ENCODE results near the gene C5orf22.
"Not testable (repeated sequence)": the region's sequence is repeated elsewhere in the genome, so short reads cannot be mapped to it uniquely, and the experiment has no call there.

The C5orf22 gene

DNA sequence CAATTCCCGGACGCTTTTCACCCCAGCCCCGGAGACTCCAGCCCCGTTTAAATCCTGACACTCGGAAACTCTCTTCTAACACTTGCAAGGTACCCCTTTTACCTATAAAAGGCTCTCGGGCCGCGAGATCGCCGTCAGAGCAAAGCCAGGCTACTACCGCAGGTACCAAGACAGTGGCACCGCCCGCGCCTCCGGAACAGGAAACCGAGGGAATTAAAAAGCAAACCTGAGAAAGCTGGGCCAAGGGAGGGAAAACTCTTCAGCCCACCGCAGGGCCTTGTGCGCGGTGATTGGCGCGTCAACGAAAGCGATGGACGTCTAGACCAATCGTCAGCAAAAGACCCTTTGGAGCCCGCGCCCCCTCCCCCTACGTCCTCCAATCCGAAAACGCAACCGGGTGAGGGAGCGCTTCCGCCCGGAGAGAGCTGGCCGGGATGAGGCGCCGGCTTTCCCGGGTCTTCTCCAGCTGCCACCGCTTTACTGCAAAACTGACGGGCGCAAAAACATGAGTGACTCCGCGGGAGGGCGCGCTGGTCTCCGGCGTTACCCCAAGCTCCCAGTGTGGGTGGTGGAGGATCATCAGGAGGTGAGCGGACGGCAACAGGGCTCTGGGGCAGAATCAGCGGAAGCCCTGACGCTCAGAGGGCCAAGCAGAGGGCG is at the start of gene C5orf22, which contains the start of gene DROSHA:
TSS of gene C5orf22 (plus strand) at position 414 of the 660 bp plus-strand sequence. CDS start at position 506, 92 bp downstream.
TSS of gene DROSHA (minus strand) at position 206 of the 660 bp plus-strand sequence. CDS start 3,034 bp downstream, outside the sequence.
- in situ Hi-C loops (cut with MboI; ENCODE audit: low sequenced_read_pairs): no loop called here

DNA sequence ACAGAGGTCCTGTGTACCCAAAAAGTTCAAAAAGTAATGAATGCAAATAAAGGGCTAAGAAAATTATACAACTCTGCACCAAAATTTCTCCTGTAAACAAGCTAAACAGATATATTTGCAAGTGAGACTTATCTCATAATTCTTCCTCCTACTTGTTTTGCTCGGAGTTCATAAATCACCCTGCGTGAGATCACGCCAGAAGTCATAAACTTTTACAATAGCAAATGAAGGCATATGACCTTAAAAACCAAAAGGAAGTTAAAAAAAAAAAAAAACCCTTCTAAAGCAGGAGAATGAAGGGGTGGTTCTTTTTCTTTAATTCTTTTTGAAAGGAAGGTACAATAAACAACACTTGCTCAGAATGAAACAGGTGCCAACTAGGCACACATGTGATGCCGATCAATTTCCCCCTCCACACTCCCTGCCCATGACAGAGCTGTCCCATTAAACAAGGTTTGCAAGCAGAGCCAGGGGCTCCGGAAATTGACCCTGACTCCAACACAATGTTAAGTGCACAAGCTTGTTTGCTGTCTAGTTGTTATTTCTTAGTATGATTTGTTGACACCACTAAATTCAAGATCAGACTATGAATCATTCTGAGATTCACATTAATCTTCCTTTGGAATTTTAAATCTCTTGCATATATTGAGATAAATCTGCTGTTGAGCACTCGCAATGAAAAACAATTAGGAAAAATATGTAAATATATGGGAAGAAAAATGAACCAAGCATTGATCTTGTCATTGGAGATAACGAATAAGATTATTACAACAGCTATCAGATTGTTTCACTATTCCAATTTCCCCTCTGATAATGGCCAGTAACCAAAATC is 46.5 kb upstream of the C5orf22 start:
- in situ Hi-C loops (cut with MboI; ENCODE audit: low sequenced_read_pairs): no loop called here

DNA sequence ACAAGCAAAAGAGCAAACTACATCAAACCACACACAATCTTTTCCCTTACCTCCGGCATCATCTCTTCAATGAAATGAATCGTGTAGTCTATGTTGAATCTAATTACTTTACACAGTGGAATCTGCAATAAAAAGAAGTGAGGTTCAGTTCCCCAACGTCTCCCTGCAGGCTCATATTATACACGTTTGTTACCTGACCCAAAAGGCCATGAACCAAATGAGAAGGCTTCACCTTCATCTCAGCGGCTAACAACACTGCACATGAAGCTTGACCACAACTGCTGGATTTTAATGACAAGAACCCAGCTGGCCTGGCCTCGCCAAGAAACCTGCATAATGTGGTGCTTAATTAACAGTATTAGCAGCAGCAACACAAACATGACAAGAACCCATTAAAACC is 45.7 kb upstream of the C5orf22 start:
- in situ Hi-C loops (cut with MboI; ENCODE audit: low sequenced_read_pairs): no loop called here

DNA sequence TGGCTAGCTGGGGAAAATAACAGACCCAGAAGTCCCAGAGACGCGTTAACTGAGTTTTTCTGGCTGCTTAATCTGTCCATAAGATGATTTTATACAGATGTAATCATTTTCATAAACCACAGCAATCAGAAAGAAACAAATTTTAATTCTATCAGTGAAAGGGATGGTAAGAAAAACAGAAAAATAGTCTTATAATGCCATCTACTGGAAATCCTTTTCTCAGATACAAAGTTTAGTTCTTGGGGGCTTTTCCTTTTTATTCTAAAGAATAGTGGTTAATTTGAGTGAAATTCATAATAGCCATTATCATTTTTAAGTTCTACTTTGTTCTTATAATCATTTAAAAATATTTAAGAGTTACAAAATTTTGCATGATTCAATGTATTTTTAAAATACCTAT is 44.6 kb upstream of the C5orf22 start:
- in situ Hi-C loops (cut with MboI; ENCODE audit: low sequenced_read_pairs): no loop called here

DNA sequence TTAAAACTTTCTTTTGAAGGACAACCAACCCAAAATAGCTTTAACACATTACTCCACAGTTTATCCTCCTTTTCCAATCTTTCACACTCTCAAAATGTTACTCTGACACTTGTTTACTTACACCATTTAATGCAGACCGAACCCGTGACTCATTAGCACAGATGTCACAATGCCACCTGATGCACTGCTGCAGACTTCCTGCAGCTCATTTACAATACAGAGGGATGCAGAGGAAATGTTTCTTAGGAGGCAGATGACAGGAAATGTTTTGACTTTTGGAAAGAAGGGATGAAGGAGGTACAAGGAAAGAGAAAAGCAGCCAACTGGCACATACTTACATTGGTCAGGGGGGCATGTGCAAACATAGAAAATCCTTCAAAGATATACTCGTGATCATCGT is 39.2 kb upstream of the C5orf22 start:
- in situ Hi-C loops (cut with MboI; ENCODE audit: low sequenced_read_pairs): no loop called here

DNA sequence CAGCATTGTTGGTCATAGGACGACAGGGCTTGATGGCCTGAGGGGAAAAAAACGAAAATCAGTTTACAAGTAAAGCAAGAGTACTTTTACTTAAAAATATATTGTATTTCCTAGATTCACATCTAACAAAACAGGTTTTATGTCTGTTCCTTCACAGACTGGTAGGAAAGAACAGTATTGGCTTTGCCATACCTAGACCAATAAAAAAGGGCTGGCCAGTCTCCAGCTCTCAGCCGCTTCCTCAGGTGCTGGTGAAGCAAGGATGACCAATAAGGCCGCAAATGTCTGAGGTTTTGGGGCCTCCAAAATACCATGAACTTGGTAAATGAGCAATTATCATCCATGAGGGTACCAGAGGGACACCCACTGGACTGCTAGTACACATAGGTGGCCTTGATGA is 36.8 kb upstream of the C5orf22 start:
- in situ Hi-C loops (cut with MboI; ENCODE audit: low sequenced_read_pairs): no loop called here

DNA sequence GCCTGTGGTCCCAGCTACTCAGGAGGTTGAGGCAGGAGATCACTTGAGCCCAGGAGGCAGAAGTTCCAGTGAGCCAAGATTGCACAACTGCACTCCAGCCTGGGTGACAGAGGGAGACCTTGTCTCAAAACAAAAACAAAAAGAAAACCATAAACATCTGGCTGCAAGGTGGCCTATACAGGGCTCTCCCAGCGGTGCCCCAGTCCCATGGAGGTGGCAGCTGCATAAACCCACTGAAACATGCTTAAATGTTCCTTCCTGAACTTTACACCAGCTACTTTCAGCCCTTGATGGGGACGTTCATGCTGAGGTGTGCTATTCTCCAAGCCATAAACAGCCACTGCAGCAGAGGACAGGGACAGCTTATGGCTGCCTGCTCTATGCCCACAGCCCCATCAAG is 35.8 kb upstream of the C5orf22 start:
- in situ Hi-C loops (cut with MboI; ENCODE audit: low sequenced_read_pairs): no loop called here

DNA sequence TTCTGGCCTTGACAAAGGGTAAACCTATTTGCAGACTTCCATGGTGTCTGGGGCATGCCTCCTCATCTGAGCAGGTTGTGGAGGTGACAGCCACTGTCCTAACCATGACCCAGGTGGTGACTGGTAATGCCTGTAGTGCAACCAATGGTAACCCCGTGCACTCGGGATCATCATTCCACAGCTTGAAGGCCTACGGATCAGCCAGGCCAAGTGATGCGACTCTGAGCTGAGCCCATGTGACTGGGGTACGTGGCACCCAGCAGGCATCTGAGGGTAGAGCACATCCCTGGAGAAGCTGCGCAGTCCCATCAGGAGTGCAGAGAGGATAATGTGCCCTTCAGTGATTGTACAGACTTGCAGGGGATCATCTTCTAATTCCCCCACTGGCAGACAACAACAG is 35.2 kb upstream of the C5orf22 start:
- in situ Hi-C loops (cut with MboI; ENCODE audit: low sequenced_read_pairs): no loop called here

DNA sequence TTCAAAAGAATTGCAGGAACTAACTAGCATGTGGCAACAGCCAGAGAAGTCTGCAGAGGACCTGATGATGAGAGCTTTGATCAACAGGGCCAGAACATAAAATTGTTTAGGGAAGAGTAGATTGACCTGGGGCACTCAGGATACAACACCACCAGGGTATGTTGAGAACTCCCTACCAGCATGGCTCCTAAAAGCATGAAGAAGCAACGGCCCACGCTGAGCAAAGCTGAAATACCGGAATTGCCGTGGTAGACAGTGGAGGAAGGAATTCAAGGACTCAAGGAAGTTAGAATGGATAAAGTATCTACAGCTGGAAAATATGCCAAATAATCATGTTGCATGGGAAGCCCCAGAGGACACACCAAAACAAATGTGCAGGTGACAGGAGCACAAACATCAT is 31.8 kb upstream of the C5orf22 start:
- in situ Hi-C loops (cut with MboI; ENCODE audit: low sequenced_read_pairs): no loop called here

DNA sequence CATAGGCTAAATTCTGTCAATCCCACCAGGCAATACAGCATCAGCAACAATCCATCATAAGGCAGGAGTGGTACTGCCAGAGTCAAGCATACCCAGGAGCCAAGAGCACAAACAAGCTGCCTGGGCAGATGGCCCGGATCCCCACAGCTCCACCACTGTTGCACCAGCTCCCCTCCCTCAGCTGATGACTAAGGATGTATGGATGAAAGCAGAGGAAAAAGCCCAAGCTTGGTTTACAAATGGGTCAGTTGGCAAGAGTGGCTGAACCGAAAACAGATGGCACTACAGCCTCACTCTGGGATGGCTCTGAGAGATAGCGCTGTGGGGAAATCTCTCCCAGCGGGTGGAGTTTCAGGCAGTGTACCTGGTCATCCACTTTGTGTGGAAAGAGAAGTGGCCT is 29.6 kb upstream of the C5orf22 start:
- in situ Hi-C loops (cut with MboI; ENCODE audit: low sequenced_read_pairs): no loop called here

DNA sequence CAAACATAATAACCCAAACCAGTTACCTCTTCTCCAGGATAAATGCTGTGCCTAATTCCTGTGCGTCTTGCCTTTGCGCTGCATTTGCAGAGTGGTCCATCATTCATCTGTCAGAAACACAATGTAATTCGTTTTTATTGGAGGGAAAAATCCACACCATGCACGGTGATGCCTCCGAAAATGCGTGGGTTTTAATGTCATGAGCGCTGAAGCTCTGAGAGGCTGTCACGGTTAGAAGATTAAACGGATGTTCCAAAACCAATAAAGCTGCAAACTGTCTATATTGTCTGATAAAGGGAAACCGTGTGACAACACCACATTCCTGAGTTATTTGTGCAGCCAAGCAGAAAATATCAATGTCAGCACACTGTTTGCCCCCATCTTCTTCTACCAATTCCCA is 27.6 kb upstream of the C5orf22 start:
- in situ Hi-C loops (cut with MboI; ENCODE audit: low sequenced_read_pairs): no loop called here

DNA sequence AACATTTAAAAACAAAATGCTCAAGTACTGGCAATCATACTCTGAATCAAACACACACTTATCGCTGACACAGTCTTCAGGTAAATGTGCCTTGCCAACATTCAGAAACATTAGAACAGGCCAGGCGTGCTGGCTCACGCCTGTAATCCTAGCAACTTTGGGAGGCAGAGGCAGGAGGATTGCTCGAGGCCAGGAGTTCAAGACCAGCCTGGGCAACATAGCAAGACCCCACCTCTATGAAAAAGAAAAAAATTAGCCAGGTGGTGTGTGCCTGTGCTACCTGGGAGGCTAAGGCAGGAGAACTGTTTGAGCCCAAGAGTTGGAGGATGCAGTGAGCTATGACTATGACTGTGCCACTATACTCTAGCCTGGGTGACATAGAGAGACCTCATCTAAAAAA is 20.8 kb upstream of the C5orf22 start:
- in situ Hi-C loops (cut with MboI; ENCODE audit: low sequenced_read_pairs): no loop called here

DNA sequence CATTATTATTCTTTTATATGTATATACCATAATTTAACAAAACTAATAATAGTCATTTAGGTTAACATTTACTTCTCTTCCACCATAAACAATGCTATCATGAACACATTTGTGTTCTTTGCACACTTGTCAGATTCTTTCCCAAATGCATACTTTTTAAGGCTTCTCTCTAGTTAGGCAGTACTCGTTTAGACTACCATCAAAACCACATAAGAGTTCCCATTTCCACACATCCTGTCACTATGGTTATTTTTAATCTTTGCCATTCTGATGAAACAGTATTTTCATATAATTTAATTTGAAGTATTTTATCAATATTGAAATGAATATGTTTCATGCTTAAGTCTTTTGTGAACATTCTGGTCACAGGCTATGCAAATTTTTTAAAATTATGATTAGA is 15.3 kb upstream of the C5orf22 start:
- in situ Hi-C loops (cut with MboI; ENCODE audit: low sequenced_read_pairs): no loop called here

DNA sequence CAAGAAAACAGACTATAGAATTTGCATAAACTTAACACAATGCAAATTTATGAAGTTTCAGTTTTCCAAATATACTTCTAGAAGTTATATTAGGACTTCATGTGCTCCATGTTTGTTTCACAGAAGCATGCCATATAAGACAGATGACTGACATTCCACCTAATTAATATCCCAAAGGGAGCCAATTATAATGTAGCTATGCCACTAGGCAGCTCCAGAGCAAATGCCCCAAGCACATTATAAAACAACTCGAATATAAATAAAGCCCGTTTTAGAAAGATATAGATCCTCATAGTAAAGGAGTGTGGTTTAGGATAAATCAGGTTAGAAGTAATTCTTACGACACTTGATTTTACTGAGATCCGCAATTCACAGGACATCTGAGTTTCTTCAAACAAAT is 9.1 kb upstream of the C5orf22 start:
- in situ Hi-C loops (cut with MboI; ENCODE audit: low sequenced_read_pairs): no loop called here

DNA sequence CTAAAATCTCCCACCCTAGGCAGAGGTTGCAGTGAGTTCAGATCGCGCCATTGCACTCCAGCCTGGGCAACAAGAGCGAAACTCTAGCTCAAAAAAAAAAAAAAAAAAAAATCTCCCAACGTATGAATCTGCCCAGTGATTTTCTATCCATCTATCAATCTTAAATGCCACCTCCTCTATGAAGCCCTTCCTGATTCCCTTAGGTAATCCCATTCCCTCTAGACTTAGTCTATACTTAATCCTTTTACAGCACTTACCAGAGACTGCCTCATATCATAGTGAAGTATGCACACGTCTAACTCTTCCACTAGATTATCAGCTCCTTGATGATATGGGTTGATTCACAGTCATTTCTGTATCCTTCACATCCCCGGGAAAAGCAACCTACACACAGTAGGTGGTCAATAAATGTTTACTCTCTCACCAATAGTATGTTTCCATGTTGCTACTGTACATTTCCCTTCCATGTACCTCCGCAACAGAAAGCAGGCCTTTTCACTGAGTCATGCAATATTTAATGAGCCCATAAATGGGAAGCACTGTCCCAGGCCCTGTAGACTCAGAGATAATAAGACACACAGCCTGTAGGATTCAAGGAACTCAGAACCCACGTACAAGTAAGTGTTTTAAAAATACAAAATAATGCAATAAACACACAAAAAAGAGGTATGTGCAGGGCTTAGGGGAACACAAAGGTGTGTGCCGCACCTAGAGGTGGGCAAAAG is 1.4 kb upstream of the C5orf22 start:
- in situ Hi-C loops (cut with MboI; ENCODE audit: low sequenced_read_pairs): no loop called here

DNA sequence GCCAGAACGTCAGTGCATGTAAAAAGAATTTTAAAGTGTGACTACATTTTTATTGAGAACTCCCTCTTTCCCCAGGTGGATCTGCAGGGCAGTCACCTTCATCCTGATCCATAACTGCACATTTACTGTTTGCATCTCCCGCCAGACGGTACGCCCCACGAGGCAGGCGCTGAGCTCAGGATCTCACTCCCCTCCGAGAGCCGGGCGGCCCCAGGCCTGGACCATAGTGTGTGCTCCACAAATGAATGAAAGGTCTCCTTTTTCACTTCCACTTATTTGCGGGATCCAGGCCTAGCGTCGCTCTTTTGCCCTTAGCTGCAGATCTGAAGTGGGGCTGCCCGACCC is 586 bp upstream of the C5orf22 start:
- in situ Hi-C loops (cut with MboI; ENCODE audit: low sequenced_read_pairs): no loop called here

DNA sequence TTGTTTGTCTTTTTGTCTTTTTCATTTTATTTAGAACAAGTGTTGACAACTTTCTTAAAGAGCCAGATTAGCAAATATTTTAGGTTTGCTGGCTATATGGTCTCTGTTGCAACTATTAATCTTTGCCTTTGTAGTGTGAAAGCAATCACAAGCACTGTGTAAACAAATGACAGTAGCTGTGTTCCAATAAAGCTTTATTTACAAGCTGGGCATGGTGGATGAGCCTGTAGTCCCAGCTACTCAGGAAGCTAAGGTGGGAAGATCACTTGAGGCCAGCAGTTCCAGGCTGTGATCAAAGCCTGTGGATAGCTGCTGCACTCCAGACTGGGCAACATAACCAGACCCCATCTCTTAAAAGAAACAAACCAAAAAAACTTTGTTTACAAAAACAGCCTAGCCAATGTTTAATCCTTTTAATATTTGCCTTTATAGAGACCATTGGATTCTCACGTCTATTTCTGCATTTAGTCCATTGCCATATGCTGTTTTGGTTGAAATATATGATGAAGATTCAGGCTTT is 2.5 kb downstream of the C5orf22 start:
- in situ Hi-C loops (cut with MboI; ENCODE audit: low sequenced_read_pairs): no loop called here

DNA sequence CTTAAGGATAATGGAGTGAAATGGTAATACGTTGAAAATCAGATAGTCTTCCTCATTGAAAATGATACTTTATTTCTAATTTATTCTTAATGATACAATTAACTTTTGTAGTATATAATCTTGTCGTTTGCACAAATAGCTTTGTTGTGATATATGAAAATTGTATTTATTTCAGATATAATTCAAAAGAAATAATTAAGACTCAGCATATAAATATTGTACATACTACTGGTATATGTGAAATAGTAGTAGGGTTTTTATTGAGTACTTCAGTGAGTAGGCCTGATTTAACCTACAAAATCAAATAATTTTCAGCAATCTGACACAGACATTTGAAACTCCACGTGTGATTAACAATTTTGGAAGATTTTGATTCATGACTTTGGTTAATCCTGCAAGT is 4.8 kb downstream of the C5orf22 start:
- in situ Hi-C loops (cut with MboI; ENCODE audit: low sequenced_read_pairs): no loop called here

DNA sequence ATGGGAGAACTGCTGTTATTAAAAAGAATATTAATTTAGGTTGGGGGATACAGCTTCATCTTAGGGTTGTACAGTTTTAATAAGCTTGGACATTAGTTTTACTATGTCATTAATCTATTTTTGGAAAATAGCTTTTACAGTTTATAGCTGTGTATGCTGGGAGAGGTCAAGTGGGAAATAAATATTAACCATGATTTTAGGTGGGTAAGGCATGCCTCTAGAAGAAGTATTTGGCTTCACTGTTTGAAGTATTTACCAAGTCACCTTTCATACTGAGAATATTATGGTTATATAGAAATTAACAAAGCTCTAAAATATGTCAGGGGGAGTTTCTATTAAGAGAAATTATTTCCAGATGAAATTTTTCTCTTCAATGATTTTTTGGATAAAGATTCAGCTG is 5.2 kb downstream of the C5orf22 start:
- in situ Hi-C loops (cut with MboI; ENCODE audit: low sequenced_read_pairs): no loop called here

DNA sequence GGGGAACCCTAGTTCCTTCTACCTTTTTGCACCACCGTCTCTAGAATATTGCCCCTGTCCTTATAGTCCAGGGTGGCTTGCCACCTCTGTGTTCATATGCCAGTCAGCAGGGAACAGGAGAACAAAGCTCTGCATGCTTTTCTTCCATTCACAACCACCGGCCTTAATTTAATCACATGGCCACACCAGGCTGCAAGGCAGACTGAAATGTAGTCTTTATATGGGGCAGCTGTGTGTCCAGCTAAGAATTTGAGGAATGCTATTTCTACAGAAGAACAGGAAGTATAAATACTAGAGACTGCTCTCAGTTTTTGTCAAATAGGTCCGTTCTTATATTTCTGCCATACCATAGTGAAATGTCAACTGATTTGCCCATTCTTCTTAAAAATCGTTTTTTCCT is 5.8 kb downstream of the C5orf22 start:
- in situ Hi-C loops (cut with MboI; ENCODE audit: low sequenced_read_pairs): no loop called here

DNA sequence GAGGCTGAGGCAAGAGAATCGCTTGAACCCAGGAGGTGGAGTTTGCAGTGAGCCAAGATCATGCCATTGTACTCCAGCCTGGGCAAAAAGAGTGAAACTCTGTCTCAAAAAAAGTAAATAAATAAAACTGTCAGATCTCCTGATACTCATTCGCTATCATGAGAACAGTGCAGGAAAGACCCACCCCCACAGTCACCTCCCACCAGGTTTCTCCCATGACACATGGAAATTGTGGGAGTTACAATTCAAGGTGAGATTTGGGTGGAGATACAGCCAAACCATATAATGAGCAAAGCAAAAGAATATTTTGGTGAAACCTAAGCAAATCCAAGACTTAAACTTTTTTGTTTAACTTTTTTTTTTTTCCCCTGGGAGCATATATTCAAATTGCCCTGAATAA is 17.0 kb downstream of the C5orf22 start:
- in situ Hi-C loops (cut with MboI; ENCODE audit: low sequenced_read_pairs): not testable (repeated sequence)

DNA sequence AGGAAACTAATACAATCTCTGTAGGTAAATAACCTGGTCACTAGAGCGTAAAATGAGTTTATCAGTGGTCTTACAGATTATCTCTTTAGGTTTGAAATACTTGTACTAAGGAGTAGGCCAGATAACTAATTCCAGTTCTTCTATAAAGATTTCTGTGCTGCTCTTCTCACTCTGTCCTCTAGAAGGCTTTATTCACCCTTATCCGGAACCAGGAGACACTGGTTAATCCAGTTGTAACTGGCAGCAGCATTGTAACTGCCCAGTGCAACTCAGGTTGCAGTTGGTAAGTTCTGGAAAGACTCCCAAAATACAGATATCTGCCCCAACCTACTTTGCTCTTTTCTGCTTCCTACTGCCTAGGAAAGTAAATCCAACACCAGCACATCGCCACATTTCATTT is 19.8 kb downstream of the C5orf22 start:
- in situ Hi-C loops (cut with MboI; ENCODE audit: low sequenced_read_pairs): no loop called here

Measured in hTERT RPE-1 (cell line).